ENCODE data around the gene BNIP3.

DNA sequence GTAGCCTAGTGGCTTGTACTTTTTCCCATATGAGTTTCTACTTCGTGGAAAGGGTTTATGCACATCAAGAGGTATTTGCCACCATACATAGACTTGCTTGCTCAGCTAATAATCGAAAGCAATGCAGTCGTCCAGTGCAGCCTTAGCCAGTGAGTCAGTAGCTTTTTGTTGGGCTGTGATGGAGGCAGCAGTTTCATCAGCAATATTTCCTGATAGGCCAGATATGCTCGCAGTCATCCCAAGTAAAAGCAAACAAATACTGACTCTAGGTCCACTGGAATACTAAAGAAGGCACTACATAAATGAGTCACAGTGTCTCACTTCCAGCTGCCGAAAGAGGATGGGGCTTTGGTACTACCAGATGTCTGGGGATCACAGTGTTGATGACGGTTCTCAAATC, 2.1 kb upstream of the BNIP3 start:
- TF ChIP-seq, protein P1, sequence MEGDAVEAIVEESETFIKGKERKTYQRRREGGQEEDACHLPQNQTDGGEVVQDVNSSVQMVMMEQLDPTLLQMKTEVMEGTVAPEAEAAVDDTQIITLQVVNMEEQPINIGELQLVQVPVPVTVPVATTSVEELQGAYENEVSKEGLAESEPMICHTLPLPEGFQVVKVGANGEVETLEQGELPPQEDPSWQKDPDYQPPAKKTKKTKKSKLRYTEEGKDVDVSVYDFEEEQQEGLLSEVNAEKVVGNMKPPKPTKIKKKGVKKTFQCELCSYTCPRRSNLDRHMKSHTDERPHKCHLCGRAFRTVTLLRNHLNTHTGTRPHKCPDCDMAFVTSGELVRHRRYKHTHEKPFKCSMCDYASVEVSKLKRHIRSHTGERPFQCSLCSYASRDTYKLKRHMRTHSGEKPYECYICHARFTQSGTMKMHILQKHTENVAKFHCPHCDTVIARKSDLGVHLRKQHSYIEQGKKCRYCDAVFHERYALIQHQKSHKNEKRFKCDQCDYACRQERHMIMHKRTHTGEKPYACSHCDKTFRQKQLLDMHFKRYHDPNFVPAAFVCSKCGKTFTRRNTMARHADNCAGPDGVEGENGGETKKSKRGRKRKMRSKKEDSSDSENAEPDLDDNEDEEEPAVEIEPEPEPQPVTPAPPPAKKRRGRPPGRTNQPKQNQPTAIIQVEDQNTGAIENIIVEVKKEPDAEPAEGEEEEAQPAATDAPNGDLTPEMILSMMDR (conservative IDR thresholded peaks at IDR 0.05; ENCODE audit: low read depth, low read length), result no peak
- TF ChIP-seq EZH2 (IDR thresholded peaks at IDR 0.05; ENCODE audit: borderline replicate concordance, low read depth, low read length, poor library complexity, severe bottlenecking), result no peak

Data from A673 (cell line).